Gastrocnemius medialis (tissue), 4 donors: ENCODE data around the gene OSBP2. TPM values are rescaled to one million over a fixed set of nuclear protein-coding genes. Genes with fewer than 3 reads are reported as not detected.

Source experiments
- ATAC-seq, 2 donors: fragments of 150-250 bp; one replicate each; pipeline ENCODE4 v1.9.1; 2016
- DNase-seq, 2 donors: peaks; one replicate each; pipeline ENCODE4 v3.0.0-alpha.2; 2019
- H3K27ac ChIP-seq, 4 donors: fragments of 200-600 bp; sonication (generic); 1 replicate in 1 of 4; 2 replicates in 3 of 4; pipeline ENCODE4 v1.5.1; 2016 to 2018; ENCODE audit warnings: mild to moderate bottlenecking in 2 of 4, moderate library complexity in 1 of 4
- H3K27me3 ChIP-seq, 3 donors: fragments of 200-600 bp; sonication (generic) in 2 of 3; 1 replicate in 1 of 3; 2 replicates in 2 of 3; pipeline versions ENCODE4 v1.5.1 to v1.6.0; 2016 to 2019; ENCODE audit warnings: mild to moderate bottlenecking in 1 of 3, moderate library complexity in 1 of 3
- H3K36me3 ChIP-seq, 2 donors: fragments of 200-600 bp; sonication (generic) in 1 of 2; one replicate each; pipeline ENCODE4 v1.5.1; 2017 to 2018
- H3K4me1 ChIP-seq, 2 donors: fragments of 200-600 bp; sonication (generic) in 1 of 2; one replicate each; pipeline ENCODE4 v1.5.1; 2016 to 2017; ENCODE audit warnings: mild to moderate bottlenecking in 2 of 2
- H3K4me3 ChIP-seq, 4 donors: fragments of 200-600 bp; sonication (generic) in 3 of 4; 1 replicate in 1 of 4; 2 replicates in 3 of 4; pipeline ENCODE4 v1.5.1; 2016 to 2019; ENCODE audit warnings: mild to moderate bottlenecking in 2 of 4
- H3K9me3 ChIP-seq, 3 donors: fragments of 200-600 bp; sonication (generic) in 2 of 3; 1 replicate in 1 of 3; 2 replicates in 2 of 3; pipeline ENCODE4 v1.5.1; 2016 to 2019
- POLR2A ChIP-seq, 2 donors: fragments of 450-650 bp; IDR thresholded peaks; one replicate each; pipeline ENCODE4 v1.6.1; 2017; ENCODE audit warnings: antibody characterized with exemption in 2 of 2, mild to moderate bottlenecking in 2 of 2, moderate library complexity in 2 of 2
- in situ Hi-C, 4 donors: fragments of 200-750 bp; cut with MboI; loops; one replicate each; pipeline versions ENCODE4 v1.15.0 to v1.8.0; 2017; ENCODE audit warnings: low sequenced_read_pairs in 4 of 4
- intact Hi-C: fragments of 100-400 bp; cut with DNase I; formaldehyde crosslinking; loops from one replicate; pipeline ENCODE4 v1.15.1; 2023; ENCODE audit warnings: low total_unique reads
- total RNA-seq, 4 donors: library from RNA; depleted of rRNA; stranded (reverse); fragments of >200 nt; gene quantifications; one replicate each; pipeline versions ENCODE4 v1.1.0 to v1.2.3, GENCODE V29; 2016
- TF ChIP-seq, protein P1 (sequence below), 5 experiments: fragments of 450-650 bp in 3 of 5; fragments of 200-600 bp in 2 of 5; sonication (generic) in 2 of 5; IDR thresholded peaks in 4 of 5; conservative IDR thresholded peaks in 1 of 5; 1 replicate in 4 of 5; 2 replicates in 1 of 5; pipeline ENCODE4 v1.5.1; 2016 to 2019; ENCODE audit warnings: antibody characterized with exemption in 5 of 5, mild to moderate bottlenecking in 3 of 5, moderate library complexity in 3 of 5

The OSBP2 gene
- total RNA-seq, 4 donors from 2014 or later = 2.8 to 4.3 (median 3.0) TPM

DNA sequence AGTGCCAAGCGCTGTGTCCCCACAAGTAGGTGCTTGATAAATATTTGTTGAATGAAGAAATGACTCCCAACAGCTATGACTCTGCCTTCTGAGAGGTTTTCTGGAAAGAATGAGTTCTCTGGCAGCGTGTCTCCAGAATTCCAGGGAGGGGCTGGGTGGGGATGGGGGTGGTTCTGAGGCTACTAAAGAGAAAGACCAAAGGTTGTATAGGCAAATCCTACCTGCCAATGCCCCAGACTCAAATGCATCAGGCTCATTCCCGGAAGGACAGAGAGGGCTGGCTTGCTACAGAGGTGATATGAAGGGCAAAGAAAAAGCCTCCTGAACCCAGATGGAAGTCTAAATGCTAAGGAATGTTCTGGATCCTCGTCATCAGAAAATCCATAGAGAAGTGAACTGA lies 28.9 kb upstream of the OSBP2 start:
- H3K9me3 ChIP-seq = no peaks in the 10 kb centered on the region
- peaks cover 10 to 11% of the 10 kb centered on the region in 2 donors for H3K4me1 ChIP-seq
- H3K4me3 ChIP-seq = no peak overlapping the region
- H3K36me3 ChIP-seq = no peaks in the 10 kb centered on the region
- DNase-seq (no peak), ATAC-seq (no peak)
- no peak overlapping the region for H3K27ac ChIP-seq
- TF ChIP-seq, protein P1, sequence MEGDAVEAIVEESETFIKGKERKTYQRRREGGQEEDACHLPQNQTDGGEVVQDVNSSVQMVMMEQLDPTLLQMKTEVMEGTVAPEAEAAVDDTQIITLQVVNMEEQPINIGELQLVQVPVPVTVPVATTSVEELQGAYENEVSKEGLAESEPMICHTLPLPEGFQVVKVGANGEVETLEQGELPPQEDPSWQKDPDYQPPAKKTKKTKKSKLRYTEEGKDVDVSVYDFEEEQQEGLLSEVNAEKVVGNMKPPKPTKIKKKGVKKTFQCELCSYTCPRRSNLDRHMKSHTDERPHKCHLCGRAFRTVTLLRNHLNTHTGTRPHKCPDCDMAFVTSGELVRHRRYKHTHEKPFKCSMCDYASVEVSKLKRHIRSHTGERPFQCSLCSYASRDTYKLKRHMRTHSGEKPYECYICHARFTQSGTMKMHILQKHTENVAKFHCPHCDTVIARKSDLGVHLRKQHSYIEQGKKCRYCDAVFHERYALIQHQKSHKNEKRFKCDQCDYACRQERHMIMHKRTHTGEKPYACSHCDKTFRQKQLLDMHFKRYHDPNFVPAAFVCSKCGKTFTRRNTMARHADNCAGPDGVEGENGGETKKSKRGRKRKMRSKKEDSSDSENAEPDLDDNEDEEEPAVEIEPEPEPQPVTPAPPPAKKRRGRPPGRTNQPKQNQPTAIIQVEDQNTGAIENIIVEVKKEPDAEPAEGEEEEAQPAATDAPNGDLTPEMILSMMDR (IDR thresholded peaks at IDR 0.05 in 4 of 5, conservative IDR thresholded peaks at IDR 0.05 in 1 of 5) = no peak
- TF ChIP-seq POLR2A (IDR thresholded peaks at IDR 0.05) = no peak
- H3K27me3 ChIP-seq = no peaks in the 10 kb centered on the region
- in situ Hi-C loops = no loop called here
- intact Hi-C loops = loop anchor here (5.0 kb wide), 2 partner anchors 42 to 73 kb away; partner anchors contain the start of gene PES1

DNA sequence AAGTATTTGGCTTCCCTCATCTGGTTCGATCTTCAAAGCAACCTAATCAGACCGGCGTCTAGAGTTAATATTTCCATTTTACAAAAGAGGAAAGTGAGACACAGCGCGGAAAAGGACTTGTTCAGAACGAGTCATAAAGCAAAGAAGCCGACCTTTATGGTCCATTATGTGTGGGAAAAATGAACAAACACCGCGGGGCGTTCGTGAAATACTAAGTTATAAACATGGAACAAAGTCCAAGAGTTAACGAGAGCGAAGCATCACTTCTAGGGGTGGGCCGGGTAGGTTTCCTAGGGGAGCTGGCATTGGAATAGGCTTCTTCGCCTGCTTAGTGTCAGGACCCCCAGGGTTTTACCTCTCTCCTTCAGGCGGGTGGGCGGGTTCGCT lies 27.6 kb upstream of the OSBP2 start:
- ATAC-seq (no peak), DNase-seq (no peak)
- no peaks in the 10 kb centered on the region for H3K27me3 ChIP-seq
- TF ChIP-seq, protein P1 (IDR thresholded peaks at IDR 0.05 in 4 of 5, conservative IDR thresholded peaks at IDR 0.05 in 1 of 5) = no peak
- no peak for TF ChIP-seq POLR2A (IDR thresholded peaks at IDR 0.05)
- intact Hi-C loops = loop anchor here (1.0 to 5.0 kb wide), 4 partner anchors 28 to 75 kb away; partner anchors contain the start of genes PES1 and SLC35E4
- H3K4me3 ChIP-seq = peak overlapping the region; percentile 64 to 94 (median 84)
- peaks cover 10 to 11% of the 10 kb centered on the region in 2 donors for H3K4me1 ChIP-seq
- H3K27ac ChIP-seq = peak overlapping the region in 3 of 4 donors; percentile 42 to 68 (median 62)
- no peaks in the 10 kb centered on the region for H3K36me3 ChIP-seq
- in situ Hi-C loops = no loop called here
- H3K9me3 ChIP-seq = no peaks in the 10 kb centered on the region

DNA sequence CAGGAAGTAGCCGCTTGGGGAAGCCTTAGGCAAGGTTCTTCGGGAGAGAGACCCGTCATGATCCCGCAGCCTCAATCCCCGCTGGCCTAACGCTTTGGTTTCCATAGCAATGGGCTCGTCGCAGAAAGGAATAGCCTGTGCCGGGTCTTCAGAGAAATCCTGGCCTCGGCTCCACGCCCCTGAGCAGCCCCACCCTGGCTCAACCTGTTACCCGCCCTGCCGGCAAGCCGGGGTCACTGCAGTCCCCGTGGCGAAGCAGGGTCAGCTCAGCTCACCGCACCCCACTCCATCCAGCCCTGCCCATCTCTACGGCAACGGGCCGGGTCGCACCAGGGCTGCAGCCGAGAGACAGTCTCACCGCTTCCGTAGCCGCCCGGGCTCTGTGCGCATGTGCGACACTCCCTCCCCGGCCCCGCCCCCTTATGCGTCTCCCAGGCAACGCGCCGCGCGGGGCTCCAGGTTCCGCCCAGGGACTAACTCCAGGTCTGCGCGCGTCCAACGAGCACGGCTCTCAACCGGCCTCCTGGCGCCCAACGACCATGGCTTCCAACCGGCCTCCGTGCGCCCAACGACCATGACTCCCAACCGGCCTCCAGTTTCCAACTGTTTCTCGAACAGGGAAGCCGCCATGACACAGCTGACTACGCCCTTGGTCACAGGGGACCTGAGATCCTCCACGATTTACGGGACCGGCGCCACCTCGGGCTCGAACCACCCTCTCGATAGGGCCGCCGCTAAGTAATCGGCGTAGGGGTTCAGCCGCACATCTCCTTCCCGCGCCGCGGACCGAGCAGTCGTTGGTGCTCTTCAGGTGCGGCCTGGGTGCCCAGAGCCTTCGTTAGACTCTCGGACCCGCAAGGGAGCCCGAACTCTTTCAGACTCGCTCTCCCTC lies 26.9 kb upstream of the OSBP2 start, which contains the start of gene DUSP18:
Gene DUSP18, minus strand, starts transcription at position 382 of the 892 bp plus-strand sequence. CDS start 3,872 bp downstream, outside the sequence.
- peaks cover 10 to 11% of the 10 kb centered on the region in 2 donors for H3K4me1 ChIP-seq
- peak within 1 kb of the TSS; percentile 37 to 68 (median 52) for H3K27ac ChIP-seq
- ATAC-seq (peak; percentile 97), DNase-seq (peak; percentile 85 to 88)
- peak; percentile 16 to 33 for TF ChIP-seq POLR2A (IDR thresholded peaks at IDR 0.05)
- TF ChIP-seq, protein P1 (IDR thresholded peaks at IDR 0.05 in 4 of 5, conservative IDR thresholded peaks at IDR 0.05 in 1 of 5) = peak; percentile 6 to 57 (median 37)
- peak within 1 kb of the TSS; percentile 64 to 94 (median 84) for H3K4me3 ChIP-seq
- in situ Hi-C loops (no loop called here), intact Hi-C loops (loop anchor here (1.0 to 5.0 kb wide), 4 partner anchors 28 to 75 kb away; partner anchors contain the start of genes PES1 and SLC35E4)
- H3K27me3 ChIP-seq = no peaks in the 10 kb centered on the region
- no peaks in the 10 kb centered on the region for H3K9me3 ChIP-seq
- no peaks in the 10 kb centered on the region for H3K36me3 ChIP-seq

DNA sequence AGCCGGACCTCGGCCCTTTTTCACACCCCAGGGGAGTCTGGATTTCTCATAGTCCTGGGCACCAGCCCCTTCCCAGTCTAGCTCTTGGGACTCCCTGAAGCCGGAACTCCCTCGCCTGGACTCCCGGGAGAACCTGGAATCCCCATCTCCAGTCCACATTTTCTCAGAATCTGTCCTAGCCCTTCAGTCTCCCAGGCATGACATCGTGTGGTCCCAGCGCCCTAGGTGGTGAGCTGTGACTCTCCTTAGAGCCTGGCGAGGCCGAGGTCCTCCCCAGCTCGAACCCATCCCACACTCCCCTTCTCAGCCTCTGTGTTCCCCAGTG lies 26.3 kb upstream of the OSBP2 start:
- DNase-seq (no peak), ATAC-seq (no peak)
- peaks cover 10 to 11% of the 10 kb centered on the region in 2 donors for H3K4me1 ChIP-seq
- in situ Hi-C loops = no loop called here
- H3K27ac ChIP-seq = peak overlapping the region in 1 of 4 donors; percentile 62
- H3K9me3 ChIP-seq = no peaks in the 10 kb centered on the region
- no peaks in the 10 kb centered on the region for H3K36me3 ChIP-seq
- intact Hi-C loops = loop anchor here (5.0 kb wide), 2 partner anchors 39 to 76 kb away; partner anchors contain the start of gene PES1
- H3K4me3 ChIP-seq = peak overlapping the region; percentile 64 to 94 (median 84)
- no peak for TF ChIP-seq POLR2A (IDR thresholded peaks at IDR 0.05)
- TF ChIP-seq, protein P1 (IDR thresholded peaks at IDR 0.05 in 4 of 5, conservative IDR thresholded peaks at IDR 0.05 in 1 of 5) = no peak
- no peaks in the 10 kb centered on the region for H3K27me3 ChIP-seq
